GM18498 (cell line): Measurements from ENCODE around the gene SLC22A5.

Experiments
- ATAC-seq: cut with Tn5 transposase; IDR thresholded peaks from one replicate; pipeline ENCODE4 v1.9.1; 2021; ENCODE audit warnings: mild to moderate bottlenecking, moderate library complexity; ENCODE audit not compliant: unreplicated experiment

Gene SLC22A5

GRCh38 chr5:132364319-132364718 is 5.2 kb upstream of the SLC22A5 start:
- no peak for ATAC-seq

GRCh38 chr5:132365213-132365612 is 4.3 kb upstream of the SLC22A5 start:
- ATAC-seq, result no peak

GRCh38 chr5:132368186-132368585 is 1.3 kb upstream of the SLC22A5 start:
- ATAC-seq, result no peak

- ATAC-seq, result no peak
These were observed 470 bp upstream of the SLC22A5 start for GRCh38 chr5:132369007-132369473.

- no peak for ATAC-seq
These were observed 866 bp downstream of the SLC22A5 start for GRCh38 chr5:132370181-132370970.

GRCh38 chr5:132370971-132371602 is 1.6 kb downstream of the SLC22A5 start:
- ATAC-seq, result no peak

GRCh38 chr5:132371603-132371994 is 2.1 kb downstream of the SLC22A5 start:
- ATAC-seq, result no peak

- no peak for ATAC-seq
These were observed 2.6 kb downstream of the SLC22A5 start for GRCh38 chr5:132372127-132372526.

- ATAC-seq, result no peak
These were observed 3.0 kb downstream of the SLC22A5 start for GRCh38 chr5:132372542-132372941.

GRCh38 chr5:132375957-132376356 is 6.4 kb downstream of the SLC22A5 start:
- no peak for ATAC-seq

GRCh38 chr5:132376694-132377641 is 7.5 kb downstream of the SLC22A5 start:
- ATAC-seq, result no peak

- no peak for ATAC-seq
These were observed 8.2 kb downstream of the SLC22A5 start for GRCh38 chr5:132377738-132378137.

GRCh38 chr5:132378580-132378979 is 9.1 kb downstream of the SLC22A5 start:
- ATAC-seq, result no peak

GRCh38 chr5:132380047-132380446 is 10.5 kb downstream of the SLC22A5 start:
- no peak for ATAC-seq

- no peak for ATAC-seq
These were observed 11.2 kb downstream of the SLC22A5 start for GRCh38 chr5:132380741-132381140.

GRCh38 chr5:132381614-132382013 is 12.1 kb downstream of the SLC22A5 start:
- no peak for ATAC-seq

GRCh38 chr5:132383261-132383660 is 13.8 kb downstream of the SLC22A5 start:
- ATAC-seq, result no peak

- ATAC-seq, result no peak
These were observed 14.5 kb downstream of the SLC22A5 start for GRCh38 chr5:132383984-132384383.

- ATAC-seq, result no peak
These were observed 15.1 kb downstream of the SLC22A5 start for GRCh38 chr5:132384506-132385050.

GRCh38 chr5:132385326-132386105 is 16.0 kb downstream of the SLC22A5 start:
- peak; percentile 52 for ATAC-seq
